CD4-positive, alpha-beta memory T cell (primary cell): Measurements from ENCODE around the gene CCDC73. TPM values are rescaled to one million over a fixed set of nuclear protein-coding genes. Genes with fewer than 3 reads are reported as not detected.

Source experiments
- CTCF ChIA-PET: fragments of 350-600 bp; sonication (Branson Sonifier 250); formaldehyde crosslinking; loops from one replicate; lab custom pipeline; 2021; ENCODE audit warnings: inconsistent platforms; ENCODE audit not compliant: partially characterized antibody; lab: Charles Lee
- POLR2A ChIA-PET: fragments of 350-600 bp; sonication (Branson Sonifier 250); formaldehyde crosslinking; loops from one replicate; lab custom pipeline; 2021; ENCODE audit not compliant: partially characterized antibody; lab: Charles Lee
- DNase-seq, 5 donors: peaks; one replicate each; pipeline versions ENCODE4 v3.0.0 to v3.0.0-alpha.2; 2020 to 2022; ENCODE audit warnings: mixed read lengths in 1 of 5
- H3K27ac ChIP-seq: one replicate; pipeline ENCODE4 v1.7.0; 2013; ENCODE audit warnings: low read depth, low read length
- H3K27me3 ChIP-seq: 2 replicates; pipeline ENCODE4 v1.7.0; 2013; ENCODE audit warnings: mild to moderate bottlenecking, low read length, moderate library complexity; ENCODE audit not compliant: insufficient read depth
- H3K36me3 ChIP-seq: 2 replicates; pipeline ENCODE4 v1.7.0; 2013; ENCODE audit warnings: mild to moderate bottlenecking, low read length, moderate library complexity; ENCODE audit not compliant: insufficient read depth
- H3K4me1 ChIP-seq: 2 replicates; pipeline ENCODE4 v1.7.0; 2013; ENCODE audit warnings: mild to moderate bottlenecking, low read length, moderate library complexity; ENCODE audit not compliant: insufficient read depth
- H3K4me3 ChIP-seq, 2 donors: one replicate each; pipeline ENCODE4 v1.7.0; 2013; ENCODE audit warnings: low read length in 2 of 2, mild to moderate bottlenecking in 1 of 2
- H3K9me3 ChIP-seq, 2 donors: one replicate each; pipeline ENCODE4 v1.7.0; 2013; ENCODE audit warnings: low read length in 2 of 2, control low read depth in 1 of 2; ENCODE audit not compliant: control insufficient read depth in 1 of 2
- H3K27ac Mint-ChIP-seq, 7 donors: one replicate each; pipeline ENCODE4 v1.8.0; 2020 to 2021; ENCODE audit warnings: mixed read lengths in 7 of 7, mild to moderate bottlenecking in 6 of 7, inconsistent platforms in 3 of 7, moderate library complexity in 3 of 7
- H3K27me3 Mint-ChIP-seq, 2 donors: one replicate each; pipeline ENCODE4 v1.8.0; 2020 to 2021; ENCODE audit warnings: mixed read lengths in 2 of 2
- H3K36me3 Mint-ChIP-seq, 2 donors: one replicate each; pipeline ENCODE4 v1.8.0; 2020 to 2021; ENCODE audit warnings: mixed read lengths in 2 of 2, inconsistent platforms in 1 of 2, mild to moderate bottlenecking in 1 of 2
- H3K4me1 Mint-ChIP-seq, 4 donors: one replicate each; pipeline ENCODE4 v1.8.0; 2020 to 2021; ENCODE audit warnings: mixed read lengths in 4 of 4, mild to moderate bottlenecking in 1 of 4
- H3K4me3 Mint-ChIP-seq, 8 donors: one replicate each; pipeline ENCODE4 v1.8.0; 2020 to 2021; ENCODE audit warnings: mixed read lengths in 8 of 8, mild to moderate bottlenecking in 7 of 8, moderate library complexity in 6 of 8, inconsistent platforms in 3 of 8
- H3K9me3 Mint-ChIP-seq, 8 donors: one replicate each; pipeline ENCODE4 v1.8.0; 2020 to 2021; ENCODE audit warnings: mixed read lengths in 8 of 8, mild to moderate bottlenecking in 5 of 8, inconsistent platforms in 3 of 8, moderate library complexity in 1 of 8
- intact Hi-C: fragments of 100-400 bp; cut with micrococcal nuclease; formaldehyde crosslinking; loops from one replicate; pipeline ENCODE4 v1.15.1; 2023
- polyA plus RNA-seq, 2 donors: library from polyadenylated mRNA; unstranded; fragments of 300-500 nt; fragmentation: Illumina TruSeq; gene quantifications; one replicate each; pipeline ENCODE4 v1.2.3, GENCODE V29; 2021
- total RNA-seq, 2 experiments: library from RNA; stranded (reverse); gene quantifications; one replicate each; pipeline ENCODE4 v1.2.3, GENCODE V29; 2021

Gene CCDC73
- total RNA-seq (not detected), polyA plus RNA-seq (not detected)

DNA sequence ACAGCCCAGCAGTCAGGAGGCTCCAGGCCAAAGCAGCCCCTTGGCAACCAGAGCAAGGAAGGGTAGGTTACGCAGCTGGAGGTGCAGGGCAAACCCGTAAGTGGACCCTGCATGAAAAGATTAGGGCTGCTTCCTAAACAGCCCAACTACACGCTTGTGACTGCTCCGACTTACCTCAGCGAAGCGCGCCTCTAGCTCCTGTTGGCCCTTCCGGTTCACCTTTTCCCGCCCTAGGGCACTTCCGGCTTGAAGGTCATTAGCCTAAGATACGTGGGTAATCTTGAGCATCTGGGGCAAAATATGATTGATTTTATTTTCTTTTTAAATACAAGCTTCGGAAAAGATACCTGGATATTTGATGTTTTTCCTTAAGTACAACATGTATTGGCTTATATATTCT, at the start of gene CCDC73:
Gene CCDC73, minus strand, starts transcription at position 224 of the 400 bp plus-strand sequence. CDS start 34,419 bp downstream, outside the sequence.
- no peaks in the 10 kb centered on the region for H3K9me3 Mint-ChIP-seq
- no peak within 1 kb of the TSS for H3K4me3 Mint-ChIP-seq
- Histone ChIP-seq H3K4me1 (peaks cover 8% of the 10 kb centered on the region), H3K4me3 (no peak within 1 kb of the TSS), H3K27ac (no peak within 1 kb of the TSS), H3K9me3 (no peaks in the 10 kb centered on the region), H3K36me3 (no peaks in the 10 kb centered on the region), H3K27me3 (no peaks in the 10 kb centered on the region)
- ChIA-PET POLR2A (no interaction called here), CTCF (interaction anchor here (1.1 to 6.6 kb wide), 5 partner anchors 9 to 473 kb away, joined by 3 to 94 read pairs (median 6); no protein-coding TSS in a partner anchor)
- H3K27ac Mint-ChIP-seq: no peak within 1 kb of the TSS
- intact Hi-C loops: no loop called here
- no peak for DNase-seq
- peaks cover 2 to 7% (median 3%) of the 10 kb centered on the region in 4 donors for H3K4me1 Mint-ChIP-seq
- H3K27me3 Mint-ChIP-seq: peaks cover 5 to 9% of the 10 kb centered on the region in 2 donors
- H3K36me3 Mint-ChIP-seq: no peaks in the 10 kb centered on the region

DNA sequence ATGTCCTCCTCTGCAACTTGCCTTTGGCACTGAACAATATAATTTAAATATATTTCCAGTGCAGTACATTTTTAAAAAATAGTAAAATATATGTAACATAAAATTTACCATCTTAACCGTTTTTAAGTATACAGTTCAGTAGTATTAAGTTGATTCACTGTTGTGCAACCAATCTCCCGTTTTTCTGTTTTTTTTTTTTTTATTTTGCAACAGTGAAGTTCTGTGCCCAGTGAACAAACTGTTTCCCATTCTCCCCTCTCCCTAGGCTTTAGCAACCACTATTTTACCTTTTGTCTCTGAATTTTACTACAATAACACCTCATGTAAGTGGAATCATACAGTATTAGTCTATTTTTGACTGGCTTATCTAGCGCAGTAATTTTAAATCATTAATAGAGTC, 49.1 kb upstream of the CCDC73 start:
- H3K27ac Mint-ChIP-seq: no peak overlapping the region

DNA sequence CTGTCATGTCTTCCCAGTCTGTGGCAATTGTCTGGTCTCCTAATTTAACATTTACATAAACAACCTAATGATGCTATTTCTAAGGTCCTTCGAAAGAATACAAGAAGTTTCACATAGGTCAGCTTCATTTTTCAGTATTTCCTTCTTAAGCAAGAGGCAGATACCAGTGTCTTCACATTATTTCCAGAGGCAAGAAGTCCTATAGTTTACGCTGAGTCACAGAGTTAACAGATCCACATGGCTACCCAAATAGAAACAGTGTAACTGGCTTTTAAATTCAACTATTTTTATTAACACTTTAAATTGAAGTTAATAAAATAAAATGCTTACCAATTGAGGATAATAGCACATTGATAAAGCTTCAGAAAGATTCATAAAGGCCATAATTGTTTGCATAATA, 46.1 kb upstream of the CCDC73 start:
- Mint-ChIP-seq H3K4me1 (no peaks in the 10 kb centered on the region), H3K36me3 (no peaks in the 10 kb centered on the region), H3K4me3 (no peak overlapping the region), H3K27me3 (peaks cover 2 to 4% of the 10 kb centered on the region in 2 donors), H3K9me3 (no peaks in the 10 kb centered on the region), H3K27ac (no peak overlapping the region)
- Histone ChIP-seq H3K27ac (no peak overlapping the region), H3K36me3 (no peaks in the 10 kb centered on the region), H3K4me3 (no peak overlapping the region), H3K4me1 (no peaks in the 10 kb centered on the region), H3K9me3 (no peaks in the 10 kb centered on the region), H3K27me3 (no peaks in the 10 kb centered on the region)
- intact Hi-C loops: no loop called here
- ChIA-PET POLR2A (no interaction called here), CTCF (no interaction called here)
- DNase-seq: no peak

More for the DNA sequence above, 49.1 kb upstream of the CCDC73 start:
- ChIA-PET CTCF (no interaction called here), POLR2A (no interaction called here)
- Mint-ChIP-seq H3K36me3 (no peaks in the 10 kb centered on the region), H3K4me1 (no peaks in the 10 kb centered on the region), H3K27me3 (peaks cover 3 to 8% of the 10 kb centered on the region in 2 donors), H3K9me3 (peaks cover 0 to 8% (median 2%) of the 10 kb centered on the region in 8 donors), H3K4me3 (no peak overlapping the region)
- no peaks in the 10 kb centered on the region for H3K4me1 ChIP-seq
- no peaks in the 10 kb centered on the region for H3K36me3 ChIP-seq
- intact Hi-C loops: no loop called here
- H3K27ac ChIP-seq: no peak overlapping the region
- no peak for DNase-seq
- H3K27me3 ChIP-seq: no peaks in the 10 kb centered on the region
- H3K9me3 ChIP-seq: no peaks in the 10 kb centered on the region
- H3K4me3 ChIP-seq: no peak overlapping the region

DNA sequence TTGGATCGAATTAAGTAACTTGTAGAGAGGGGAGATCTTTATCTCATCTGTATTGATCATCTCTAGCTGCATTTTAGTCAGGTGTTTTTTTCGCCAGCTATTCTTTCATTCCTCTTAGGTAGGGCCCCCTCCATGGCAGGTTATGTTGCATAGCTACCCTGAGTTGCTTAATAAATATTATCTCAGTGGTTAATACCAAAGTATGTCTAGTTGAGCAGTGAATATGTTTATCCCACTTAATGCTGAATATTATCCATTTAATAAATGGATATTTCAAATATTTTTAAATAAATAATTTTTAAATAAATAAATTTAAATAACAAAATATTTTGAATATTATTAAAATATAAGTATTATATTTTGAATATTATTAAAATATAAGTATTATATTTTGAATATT, 44.8 kb upstream of the CCDC73 start:
- no peaks in the 10 kb centered on the region for H3K9me3 Mint-ChIP-seq
- Histone ChIP-seq H3K27me3 (no peaks in the 10 kb centered on the region), H3K36me3 (no peaks in the 10 kb centered on the region), H3K4me1 (no peaks in the 10 kb centered on the region), H3K9me3 (no peaks in the 10 kb centered on the region), H3K4me3 (no peak overlapping the region), H3K27ac (no peak overlapping the region)
- no peak overlapping the region for H3K4me3 Mint-ChIP-seq
- peaks cover 2 to 6% of the 10 kb centered on the region in 2 donors for H3K27me3 Mint-ChIP-seq
- ChIA-PET CTCF (no interaction called here), POLR2A (no interaction called here)
- intact Hi-C loops: no loop called here
- no peaks in the 10 kb centered on the region for H3K36me3 Mint-ChIP-seq
- DNase-seq: no peak
- H3K4me1 Mint-ChIP-seq: no peaks in the 10 kb centered on the region
- no peak overlapping the region for H3K27ac Mint-ChIP-seq

DNA sequence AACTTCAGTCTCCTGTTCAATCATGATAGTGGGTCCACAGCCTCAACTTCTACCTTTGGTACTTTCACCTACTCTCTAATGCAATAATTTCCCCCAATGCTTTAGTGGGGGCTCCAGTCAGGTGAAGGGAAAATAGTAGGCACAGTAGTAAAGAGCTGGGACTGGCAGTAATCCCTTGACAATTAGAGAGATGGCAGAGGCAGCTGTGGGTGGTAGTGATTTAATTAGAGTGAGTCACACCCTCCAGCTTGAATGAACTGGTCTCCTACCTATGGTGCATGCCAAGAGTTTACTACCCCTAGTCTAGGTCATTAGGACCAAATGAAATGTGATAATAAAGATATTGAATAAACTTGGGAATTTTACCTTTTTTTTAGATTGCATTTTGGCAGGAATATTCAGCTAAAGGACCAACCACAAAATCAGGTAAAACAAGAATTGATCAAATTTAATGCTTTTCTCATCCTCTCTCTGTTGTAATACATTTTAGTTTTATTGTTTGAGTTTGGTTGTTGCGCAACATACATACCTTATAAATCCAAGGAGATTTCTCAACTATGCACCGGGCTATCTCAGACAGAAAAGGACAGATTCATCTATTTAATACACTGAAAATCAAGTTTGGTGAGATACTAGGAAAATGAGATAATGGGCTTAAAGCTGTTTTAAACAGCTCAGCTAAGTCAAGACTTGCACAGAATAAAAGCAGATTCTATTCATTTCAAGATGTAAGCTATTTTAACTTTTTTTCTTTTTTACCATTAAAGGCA, 44.2 kb upstream of the CCDC73 start:
- Histone ChIP-seq H3K4me1 (no peaks in the 10 kb centered on the region), H3K4me3 (no peak overlapping the region), H3K27me3 (no peaks in the 10 kb centered on the region), H3K9me3 (no peaks in the 10 kb centered on the region), H3K36me3 (no peaks in the 10 kb centered on the region), H3K27ac (no peak overlapping the region)
- no peak for DNase-seq
- intact Hi-C loops: no loop called here
- POLR2A ChIA-PET: no interaction called here
- CTCF ChIA-PET: no interaction called here
- Mint-ChIP-seq H3K4me1 (no peaks in the 10 kb centered on the region), H3K9me3 (no peaks in the 10 kb centered on the region), H3K36me3 (no peaks in the 10 kb centered on the region), H3K27me3 (peaks cover 2 to 6% of the 10 kb centered on the region in 2 donors), H3K4me3 (no peak overlapping the region), H3K27ac (no peak overlapping the region)

DNA sequence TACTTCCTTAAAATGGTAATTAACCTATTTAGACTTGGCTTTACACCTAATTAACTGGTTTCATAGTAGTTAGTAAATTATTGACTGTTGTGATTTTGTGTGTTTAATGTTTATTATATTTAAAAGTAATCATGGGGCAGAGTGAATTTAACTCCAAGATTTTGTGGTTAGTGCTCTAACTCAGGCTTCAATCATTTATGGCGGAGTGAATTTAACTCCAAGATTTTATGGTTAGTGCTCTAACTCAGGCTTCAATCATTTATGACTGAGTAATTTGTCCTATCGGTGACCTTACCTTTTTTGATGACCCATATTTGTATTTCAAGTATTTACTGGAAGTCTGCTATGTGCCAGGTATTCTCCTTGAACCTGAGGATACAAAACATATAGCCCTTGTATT, 42.5 kb upstream of the CCDC73 start:
- H3K9me3 Mint-ChIP-seq: no peaks in the 10 kb centered on the region
- H3K27me3 ChIP-seq: no peaks in the 10 kb centered on the region
- H3K27me3 Mint-ChIP-seq: peaks cover 6% of the 10 kb centered on the region in 2 donors
- no peaks in the 10 kb centered on the region for H3K4me1 Mint-ChIP-seq
- POLR2A ChIA-PET: no interaction called here
- no peaks in the 10 kb centered on the region for H3K36me3 ChIP-seq
- no peaks in the 10 kb centered on the region for H3K4me1 ChIP-seq
- no peak overlapping the region for H3K4me3 ChIP-seq
- H3K36me3 Mint-ChIP-seq: no peaks in the 10 kb centered on the region
- DNase-seq: no peak
- H3K27ac ChIP-seq: no peak overlapping the region
- no peaks in the 10 kb centered on the region for H3K9me3 ChIP-seq
- no peak overlapping the region for H3K27ac Mint-ChIP-seq
- H3K4me3 Mint-ChIP-seq: no peak overlapping the region
- CTCF ChIA-PET: no interaction called here
- intact Hi-C loops: no loop called here

DNA sequence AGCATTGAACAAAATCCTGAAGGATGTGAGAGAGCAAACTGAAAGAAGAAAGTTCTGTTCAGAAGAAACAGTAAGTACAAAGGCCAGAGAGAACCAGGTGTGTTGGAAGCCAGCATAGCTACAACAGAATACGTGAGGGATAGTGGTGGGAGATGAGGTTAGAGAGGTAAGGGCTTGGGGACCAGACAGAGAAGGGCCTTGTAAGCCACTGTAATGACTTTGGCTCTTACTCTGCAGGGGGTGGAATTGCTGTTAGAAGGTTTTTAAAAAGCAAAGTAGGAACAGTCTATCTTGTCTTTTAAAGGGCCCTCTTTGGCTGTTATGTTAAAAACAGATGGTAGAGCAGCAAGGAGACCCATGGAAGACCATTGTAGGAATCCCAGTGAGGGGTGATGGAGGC, 39.5 kb upstream of the CCDC73 start:
- peaks cover 19 to 23% of the 10 kb centered on the region in 2 donors for H3K27me3 Mint-ChIP-seq
- H3K4me1 Mint-ChIP-seq: peaks cover 2 to 18% (median 12%) of the 10 kb centered on the region in 4 donors
- ChIA-PET CTCF (no interaction called here), POLR2A (no interaction called here)
- H3K36me3 Mint-ChIP-seq: no peaks in the 10 kb centered on the region
- intact Hi-C loops: no loop called here
- no peak overlapping the region for H3K4me3 Mint-ChIP-seq
- no peaks in the 10 kb centered on the region for H3K36me3 ChIP-seq
- peaks cover 11% of the 10 kb centered on the region for H3K4me1 ChIP-seq
- DNase-seq: no peak
- no peaks in the 10 kb centered on the region for H3K9me3 Mint-ChIP-seq
- no peak overlapping the region for H3K27ac Mint-ChIP-seq
- no peak overlapping the region for H3K27ac ChIP-seq
- no peaks in the 10 kb centered on the region for H3K27me3 ChIP-seq
- H3K9me3 ChIP-seq: no peaks in the 10 kb centered on the region
- H3K4me3 ChIP-seq: no peak overlapping the region
